Liver (tissue), 9 donors: Measurements from ENCODE around the gene CRYZL1. TPM values are rescaled to one million over a fixed set of nuclear protein-coding genes. Genes with fewer than 3 reads are reported as not detected.

Experiments
- DNase-seq: peaks from one replicate; pipeline ENCODE4 v3.0.0-alpha.2; 2017; ENCODE audit warnings: low spot score
- H3K27ac ChIP-seq, 2 donors: one replicate each; pipeline ENCODE4 v1.7.0; 2013; ENCODE audit warnings: inconsistent platforms in 2 of 2, low read length in 2 of 2, control low read depth in 1 of 2, low read depth in 1 of 2, mild to moderate bottlenecking in 1 of 2
- H3K27me3 ChIP-seq, 4 donors: one replicate each; pipeline versions ENCODE4 v1.6.1 to v1.7.0; 2013; ENCODE audit warnings: low read length in 3 of 4, inconsistent platforms in 1 of 4, mild to moderate bottlenecking in 1 of 4, moderate library complexity in 1 of 4; ENCODE audit not compliant: control insufficient read depth in 4 of 4, insufficient read depth in 4 of 4
- H3K36me3 ChIP-seq, 4 donors: one replicate each; pipeline versions ENCODE4 v1.6.1 to v1.7.0; 2013; ENCODE audit warnings: low read length in 3 of 4, mild to moderate bottlenecking in 3 of 4, low read depth in 1 of 4, moderate library complexity in 1 of 4; ENCODE audit not compliant: control insufficient read depth in 4 of 4, insufficient read depth in 3 of 4
- H3K4me1 ChIP-seq, 4 donors: one replicate each; pipeline versions ENCODE4 v1.6.1 to v1.7.0; 2013; ENCODE audit warnings: low read length in 3 of 4, mild to moderate bottlenecking in 3 of 4, moderate library complexity in 1 of 4; ENCODE audit not compliant: control insufficient read depth in 4 of 4, insufficient read depth in 4 of 4
- H3K4me3 ChIP-seq, 3 donors: one replicate each; pipeline versions ENCODE4 v1.6.1 to v1.7.0; 2013; ENCODE audit warnings: low read length in 3 of 3, control low read depth in 1 of 3, low read depth in 1 of 3, mild to moderate bottlenecking in 1 of 3
- H3K9ac ChIP-seq, 2 donors: one replicate each; pipeline ENCODE4 v1.7.0; 2013; ENCODE audit warnings: low read length in 2 of 2, mild to moderate bottlenecking in 2 of 2, moderate library complexity in 2 of 2, control low read depth in 1 of 2, low read depth in 1 of 2
- H3K9me3 ChIP-seq, 4 donors: one replicate each; pipeline versions ENCODE4 v1.6.1 to v1.7.0; 2013; ENCODE audit warnings: low read length in 3 of 4; ENCODE audit not compliant: control insufficient read depth in 4 of 4
- ATF3 ChIP-seq: IDR thresholded peaks from 2 replicates; pipeline ENCODE4 v1.6.1; 2016; ENCODE audit warnings: antibody characterized with exemption
- CTCF ChIP-seq: fragments of 150-350 bp; IDR thresholded peaks from 2 replicates; pipeline ENCODE4 v1.5.1; 2017; ENCODE audit warnings: improper control_type of control experiment, low read depth, low read length; ENCODE audit not compliant: missing input control
- EGR1 ChIP-seq, 2 donors: IDR thresholded peaks; 2 replicates each; pipeline ENCODE4 v1.6.1; 2016 to 2018; ENCODE audit warnings: antibody characterized with exemption in 2 of 2, low read depth in 2 of 2
- GABPA ChIP-seq, 2 donors: IDR thresholded peaks in 1 of 2; conservative IDR thresholded peaks in 1 of 2; 2 replicates each; pipeline ENCODE4 v1.6.1; 2016; ENCODE audit warnings: antibody characterized with exemption in 2 of 2, mild to moderate bottlenecking in 1 of 2, moderate library complexity in 1 of 2
- HNF4A ChIP-seq, 2 donors: conservative IDR thresholded peaks; 2 replicates each; pipeline ENCODE4 v1.6.1; 2016; ENCODE audit warnings: antibody characterized with exemption in 2 of 2, mild to moderate bottlenecking in 2 of 2
- JUND ChIP-seq, 2 donors: IDR thresholded peaks; 2 replicates each; pipeline ENCODE4 v1.6.1; 2016; ENCODE audit warnings: antibody characterized with exemption in 2 of 2
- MAX ChIP-seq: IDR thresholded peaks from 2 replicates; pipeline ENCODE4 v1.6.1; 2016; ENCODE audit warnings: antibody characterized with exemption
- RAD21 ChIP-seq, 2 donors: IDR thresholded peaks; 2 replicates each; pipeline ENCODE4 v1.6.1; 2016; ENCODE audit warnings: antibody characterized with exemption in 2 of 2, mild to moderate bottlenecking in 2 of 2
- REST ChIP-seq: IDR thresholded peaks from 2 replicates; pipeline ENCODE4 v1.6.1; 2016; ENCODE audit warnings: antibody characterized with exemption, mild to moderate bottlenecking
- RXRA ChIP-seq, 2 donors: IDR thresholded peaks; 2 replicates each; pipeline ENCODE4 v1.6.1; 2017 to 2018; ENCODE audit warnings: antibody characterized with exemption in 2 of 2, mild to moderate bottlenecking in 1 of 2
- TAF1 ChIP-seq: conservative IDR thresholded peaks from 2 replicates; pipeline ENCODE4 v1.6.1; 2016; ENCODE audit warnings: antibody characterized with exemption, mild to moderate bottlenecking
- YY1 ChIP-seq: IDR thresholded peaks from 2 replicates; pipeline ENCODE4 v1.6.1; 2016; ENCODE audit warnings: antibody characterized with exemption, mild to moderate bottlenecking
- ZBTB33 ChIP-seq: IDR thresholded peaks from 2 replicates; pipeline ENCODE4 v1.6.1; 2016; ENCODE audit warnings: antibody characterized with exemption
- WGBS: extraction: QIAGEN DNeasy Blood & Tissue Kit; methylation state at CpG from one replicate; pipeline ENCODE4 v1.1.7; 2013; 5-methylcytosine and 5-hydroxymethylcytosine counted together
- polyA plus RNA-seq, 2 donors: library from polyadenylated mRNA; stranded (reverse) in 1 of 2; unstranded in 1 of 2; fragments of 200-250 nt in 1 of 2; fragments of >200 nt in 1 of 2; fragmentation: Nextera tagmentation in 1 of 2; extraction: Ambion mirVana in 1 of 2; gene quantifications; one replicate each; pipeline versions ENCODE4 v1.2.1 to v1.2.3, GENCODE V29; 2013 to 2015
- total RNA-seq, 2 donors: library from RNA; depleted of rRNA; stranded (reverse); fragments of >200 nt; gene quantifications; one replicate each; pipeline ENCODE4 v1.2.3, GENCODE V29; 2014
- donor health status: healthy.
- donor health status: healthy.
- donor health status: healthy.
- donor health status: healthy.
- donor health status: healthy.

The CRYZL1 gene
- total and polyA plus RNA-seq, 4 donors = 6.8 to 18.1 (median 11.5) TPM

GRCh38 chr21:33659568-33659949, 18.0 kb upstream of the CRYZL1 start (continued):
- no peak for TF ChIP-seq RXRA (IDR thresholded peaks at IDR 0.05)
- TF ChIP-seq EGR1 (IDR thresholded peaks at IDR 0.05; ENCODE audit: low read depth in 2 of 2) = no peak
- no peak for TF ChIP-seq RAD21 (IDR thresholded peaks at IDR 0.05)

- Histone ChIP-seq H3K9me3 (no peaks in the 10 kb centered on the region), H3K4me3 (no peak overlapping the region), H3K27ac (no peak overlapping the region), H3K9ac (no peak overlapping the region), H3K36me3 (no peaks in the 10 kb centered on the region), H3K27me3 (no peaks in the 10 kb centered on the region), H3K4me1 (peaks cover 2 to 19% (median 11%) of the 10 kb centered on the region in 4 donors)
- TF ChIP-seq RAD21 (IDR thresholded peaks at IDR 0.05) = no peak
- no peak for TF ChIP-seq REST
- no peak for TF ChIP-seq HNF4A (conservative IDR thresholded peaks at IDR 0.05)
- no peak for TF ChIP-seq CTCF
- no peak for TF ChIP-seq TAF1
- no peak for TF ChIP-seq YY1
- TF ChIP-seq GABPA (IDR thresholded peaks at IDR 0.05 in 1 of 2, conservative IDR thresholded peaks at IDR 0.05 in 1 of 2) = no peak
- TF ChIP-seq EGR1 (IDR thresholded peaks at IDR 0.05; ENCODE audit: low read depth in 2 of 2) = no peak
- TF ChIP-seq JUND (IDR thresholded peaks at IDR 0.05) = no peak
- TF ChIP-seq ATF3 = no peak
- no peak for TF ChIP-seq MAX
- TF ChIP-seq RXRA (IDR thresholded peaks at IDR 0.05) = no peak
- TF ChIP-seq ZBTB33 = no peak
- no peak for DNase-seq
- 90% methylated on average over 7 of the region's 7 CpGs for WGBS
Measured at GRCh38 chr21:33658919-33659567, 17.5 kb upstream of the CRYZL1 start.
